ENCODE measurements around the gene PPIF.

DNA sequence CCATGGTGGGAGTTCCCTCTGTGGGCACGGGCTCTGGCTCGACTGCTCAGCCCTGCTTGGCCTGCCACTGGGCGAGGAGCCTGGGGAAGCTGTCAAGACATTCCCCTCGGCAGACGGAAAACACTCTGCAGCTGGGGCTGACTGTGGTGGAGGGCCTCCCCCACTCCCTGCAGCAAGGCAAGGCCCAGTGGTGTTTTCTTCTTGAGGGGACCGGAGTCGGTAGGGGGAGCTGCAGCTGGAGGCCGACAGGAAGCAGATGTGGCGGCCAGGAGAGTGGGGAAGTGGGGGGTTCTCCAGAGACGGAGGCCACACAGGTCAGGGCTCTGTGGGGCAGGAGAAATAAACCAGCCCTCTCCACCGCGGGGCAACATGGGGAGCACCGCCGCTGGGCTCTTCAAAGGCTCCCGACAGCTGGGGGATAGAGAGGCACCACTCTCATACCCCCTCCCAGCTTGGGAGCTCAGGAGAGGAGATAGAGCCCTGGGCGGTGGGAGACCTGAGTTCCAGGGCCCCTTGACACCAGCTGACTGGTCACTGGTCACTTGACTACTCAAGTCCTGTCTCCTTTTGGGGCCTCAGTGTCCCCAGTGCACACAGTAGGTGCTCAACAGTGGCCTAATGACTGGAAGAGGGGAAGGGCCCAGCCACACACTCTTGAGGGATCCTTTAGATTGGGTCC is 43.4 kb downstream of the PPIF start:
- TF ChIP-seq CTCF (IDR thresholded peaks at IDR 0.05) (no peak), POLR2A (IDR thresholded peaks at IDR 0.05) (no peak), EP300 (IDR thresholded peaks at IDR 0.05) (no peak)
